Measurements from ENCODE around the gene C1orf105. TPM values are rescaled to one million over a fixed set of nuclear protein-coding genes. Genes with fewer than 3 reads are reported as not detected.
A peak's percentile ranks its signal among the peaks of the same experiment; 100 is the strongest.

The C1orf105 gene
- total RNA-seq, 1 experiment from 2014 or later: not detected

GRCh38 chr1:172382406-172382805 lies 38.1 kb upstream of the C1orf105 start:
- H3K27ac Mint-ChIP-seq: no peak overlapping the region
- no peak for ATAC-seq
- POLR2A ChIA-PET: no interaction called here
- TF ChIP-seq SOX15 (CRISPR knock-in tag; IDR thresholded peaks at IDR 0.05) (no peak), OVOL2 (CRISPR knock-in tag; IDR thresholded peaks at IDR 0.05; ENCODE audit: borderline replicate concordance) (no peak), CREM (CRISPR knock-in tag; IDR thresholded peaks at IDR 0.05) (no peak), ZNF263 (CRISPR knock-in tag; IDR thresholded peaks at IDR 0.05; ENCODE audit: low read depth) (no peak), ZNF671 (CRISPR knock-in tag; IDR thresholded peaks at IDR 0.05) (no peak), ZSCAN18 (CRISPR knock-in tag; IDR thresholded peaks at IDR 0.05) (no peak), MAX (CRISPR knock-in tag; IDR thresholded peaks at IDR 0.05) (no peak), HMGA2 (CRISPR knock-in tag; IDR thresholded peaks at IDR 0.05) (no peak), SMAD4 (CRISPR knock-in tag; IDR thresholded peaks at IDR 0.05) (no peak), AFF4 (CRISPR knock-in tag; IDR thresholded peaks at IDR 0.05; ENCODE audit: borderline replicate concordance) (no peak), SP1 (CRISPR knock-in tag; conservative IDR thresholded peaks at IDR 0.05) (no peak), ZNF138 (CRISPR knock-in tag; conservative IDR thresholded peaks at IDR 0.05) (no peak), ERG (CRISPR knock-in tag; IDR thresholded peaks at IDR 0.05) (no peak), JUN (CRISPR knock-in tag; IDR thresholded peaks at IDR 0.05) (no peak)
- no peak for DNase-seq (ENCODE audit: low spot score)
- no peaks in the 10 kb centered on the region for H3K36me3 Mint-ChIP-seq
- CTCF ChIA-PET: interaction anchor here (0.6 to 0.9 kb wide), 2 partner anchors 17 to 372 kb away, joined by 3 to 4 read pairs; no protein-coding TSS in a partner anchor
- H3K27me3 Mint-ChIP-seq (ENCODE audit: low read depth): no peaks in the 10 kb centered on the region
- H3K9me3 Mint-ChIP-seq: no peaks in the 10 kb centered on the region
- no peak overlapping the region for H3K4me3 Mint-ChIP-seq
- H3K4me1 Mint-ChIP-seq: peaks cover 46% of the 10 kb centered on the region

- H3K9me3 Mint-ChIP-seq: no peaks in the 10 kb centered on the region
- ATAC-seq (peak; percentile 68), DNase-seq (ENCODE audit: low spot score) (no peak)
- POLR2A ChIA-PET: no interaction called here
- CTCF ChIA-PET: no interaction called here
- no peaks in the 10 kb centered on the region for H3K36me3 Mint-ChIP-seq
- H3K27me3 Mint-ChIP-seq (ENCODE audit: low read depth): no peaks in the 10 kb centered on the region
- H3K4me3 Mint-ChIP-seq: no peak overlapping the region
- peaks cover 46% of the 10 kb centered on the region for H3K4me1 Mint-ChIP-seq
- H3K27ac Mint-ChIP-seq: peak overlapping the region; percentile 63; the same call in 1 of the 2 replicates
- no peak for TF ChIP-seq ZMAT4 (CRISPR knock-in tag; IDR thresholded peaks at IDR 0.05)
Measured at GRCh38 chr1:172382990-172383389, 37.5 kb upstream of the C1orf105 start.

- Mint-ChIP-seq H3K27me3 (ENCODE audit: low read depth) (no peaks in the 10 kb centered on the region), H3K4me1 (peaks cover 46% of the 10 kb centered on the region), H3K36me3 (no peaks in the 10 kb centered on the region), H3K27ac (peak overlapping the region; percentile 63), H3K4me3 (no peak overlapping the region), H3K9me3 (no peaks in the 10 kb centered on the region)
- ChIA-PET POLR2A (no interaction called here), CTCF (interaction anchor here (1.0 to 1.5 kb wide), 2 partner anchors 10 to 18 kb away, joined by 3 read pairs; no protein-coding TSS in a partner anchor)
- DNase-seq (ENCODE audit: low spot score): no peak
- peak; percentile 43 for ATAC-seq
- TF ChIP-seq AR (CRISPR knock-in tag; IDR thresholded peaks at IDR 0.05) (no peak), GABPB1 (CRISPR knock-in tag; IDR thresholded peaks at IDR 0.05) (no peak), ESRRA (CRISPR knock-in tag; IDR thresholded peaks at IDR 0.05; ENCODE audit: borderline replicate concordance) (no peak), TEAD4 (CRISPR knock-in tag; IDR thresholded peaks at IDR 0.05) (no peak), FOXP1 (CRISPR knock-in tag; IDR thresholded peaks at IDR 0.05; ENCODE audit: borderline replicate concordance) (no peak)
Measured at GRCh38 chr1:172383536-172383935, 36.9 kb upstream of the C1orf105 start.
